ENCODE measurements around the gene KLHL35.

The KLHL35 gene

GRCh38 chr11:75432911-75433321, at the start of gene KLHL35:
Gene KLHL35, minus strand, starts transcription at chr11:75433203. Its CDS starts 2,574 bp downstream, at chr11:75430629.
- ATAC-seq = no peak

GRCh38 chr11:75481922-75482606, 49.1 kb upstream of the KLHL35 start:
- no peak for ATAC-seq

- no peak for ATAC-seq
Measured at GRCh38 chr11:75481223-75481921, 48.4 kb upstream of the KLHL35 start.

GRCh38 chr11:75480185-75481175, 47.5 kb upstream of the KLHL35 start:
- no peak for ATAC-seq

- ATAC-seq = no peak
Measured at GRCh38 chr11:75479597-75480145, 46.7 kb upstream of the KLHL35 start.

- no peak for ATAC-seq
Measured at GRCh38 chr11:75478783-75479596, 46.0 kb upstream of the KLHL35 start.

GRCh38 chr11:75477614-75477935, 44.6 kb upstream of the KLHL35 start:
- ATAC-seq = no peak

- ATAC-seq = no peak
Measured at GRCh38 chr11:75476739-75477613, 44.0 kb upstream of the KLHL35 start.

GRCh38 chr11:75475767-75476650, 43.0 kb upstream of the KLHL35 start:
- ATAC-seq = peak; percentile 64 to 76

GRCh38 chr11:75474878-75475766, 42.1 kb upstream of the KLHL35 start:
- ATAC-seq = peak; percentile 77 to 85

GRCh38 chr11:75474240-75474639, 41.2 kb upstream of the KLHL35 start:
- ATAC-seq = no peak

- no peak for ATAC-seq
Measured at GRCh38 chr11:75473684-75474083, 40.7 kb upstream of the KLHL35 start.

- no peak for ATAC-seq
Measured at GRCh38 chr11:75472081-75472732, 39.2 kb upstream of the KLHL35 start.

- ATAC-seq = no peak
Measured at GRCh38 chr11:75471176-75471973, 38.4 kb upstream of the KLHL35 start.

GRCh38 chr11:75470476-75471080, 37.6 kb upstream of the KLHL35 start:
- no peak for ATAC-seq

- ATAC-seq = no peak
Measured at GRCh38 chr11:75469785-75470405, 36.9 kb upstream of the KLHL35 start.

Measured in activated CD4-positive, CD25-positive, alpha-beta regulatory T cell treated with anti-CD3 and anti-CD28 coated beads, Interleukin-2, amount 50 U/mL, for 24 hours (primary cell).